K562 (cell line): ENCODE measurements around the gene NRSN2. TPM values are rescaled to one million over a fixed set of nuclear protein-coding genes. Genes with fewer than 3 reads are reported as not detected.

Experiments used
- ATAC-seq: fragments of 200-7000 bp; cut with Tn5 transposase; 3 replicates; pipeline ENCODE4 v1.9.1; 2020; ENCODE audit warnings: moderate library complexity
- BruUV-seq: library from RNA; stranded (reverse); fragments of 400-500 nt; replicated peaks from 2 replicates; lab custom pipeline; 2021; lab: Mats Ljungman, UMichigan
- CTCF ChIA-PET: fragments of 300-600 bp; formaldehyde crosslinking; extraction: SDS; loops from one replicate; lab custom pipeline; 2021; ENCODE audit warnings: low intra/inter-chr PET ratio; lab: Yijun Ruan, JAX
- POLR2A ChIA-PET: fragments of 300-600, 350-650 bp; sonication (Branson Sonifier 250); formaldehyde crosslinking; extraction: SDS; loops from one replicate; lab custom pipeline; 2021; ENCODE audit warnings: antibody characterized with exemption, inconsistent platforms; lab: Yijun Ruan, JAX
- DNase-seq, 4 experiments: peaks; one replicate each; pipeline versions ENCODE4 v3.0.0 to v3.0.0-alpha.2; 2011 to 2018; ENCODE audit warnings: low spot score in 3 of 4, mixed read lengths in 3 of 4; ENCODE audit errors: extremely low read depth in 1 of 4
- FAIRE-seq: peaks from 2 replicates; lab custom pipeline; 2011; peaks lifted over from hg19 to GRCh38; lab: Jason Lieb, UNC
- H2AFZ ChIP-seq: 2 replicates; pipeline ENCODE4 v1.6.0; 2011; ENCODE audit warnings: low read depth, low read length, control low read depth, inconsistent platforms
- H3K27ac ChIP-seq: fragments of 200-600 bp; 3 replicates; pipeline ENCODE4 v1.8.0; 2011; ENCODE audit warnings: low read depth, mild to moderate bottlenecking, control low read depth, inconsistent platforms, low read length, moderate library complexity, mixed read lengths; ENCODE audit errors: extremely low read depth
- H3K27me3 ChIP-seq, 2 experiments: fragments of 300-600 bp in 1 of 2; 2 replicates in 1 of 2; 3 replicates in 1 of 2; pipeline versions ENCODE4 v1.6.0 to v1.8.0; 2011; ENCODE audit warnings: inconsistent platforms in 2 of 2, low read length in 2 of 2, mild to moderate bottlenecking in 1 of 2, mixed read lengths in 1 of 2, moderate library complexity in 1 of 2; ENCODE audit not compliant: control insufficient read depth in 2 of 2, insufficient read depth in 2 of 2
- H3K36me3 ChIP-seq: fragments of 300-600 bp; 3 replicates; pipeline ENCODE4 v1.8.0; 2011; ENCODE audit warnings: mild to moderate bottlenecking, low read length, inconsistent platforms; ENCODE audit not compliant: control insufficient read depth, insufficient read depth
- H3K4me1 ChIP-seq, 2 experiments: fragments of 200-600 bp in 1 of 2; replicated peaks in 1 of 2; 2 replicates in 1 of 2; 3 replicates in 1 of 2; pipeline versions ENCODE4 v1.5.1 to v1.8.0; 2011; ENCODE audit warnings: inconsistent platforms in 2 of 2, low read length in 2 of 2, mild to moderate bottlenecking in 1 of 2, mixed read lengths in 1 of 2, moderate library complexity in 1 of 2; ENCODE audit not compliant: control insufficient read depth in 2 of 2, insufficient read depth in 2 of 2
- H3K4me2 ChIP-seq: 2 replicates; pipeline ENCODE4 v1.6.1; 2011; ENCODE audit warnings: low read length, control low read depth, inconsistent platforms, mixed read lengths; ENCODE audit not compliant: insufficient read depth
- H3K4me3 ChIP-seq: fragments of 200-600 bp; sonication (generic), shearing (Covaris generic); 2 replicates; pipeline ENCODE4 v1.5.1; 2016; ENCODE audit warnings: control low read depth, inconsistent platforms
- H3K79me2 ChIP-seq: fragments of 200-600 bp; 3 replicates; pipeline ENCODE4 v1.8.0; 2011; ENCODE audit warnings: low read length, inconsistent platforms; ENCODE audit not compliant: control insufficient read depth, insufficient read depth
- H3K9ac ChIP-seq, 2 experiments: 2 replicates each; pipeline versions ENCODE4 v1.6.0 to v1.6.1; 2011; ENCODE audit warnings: low read depth in 2 of 2, low read length in 2 of 2, control low read depth in 1 of 2, inconsistent platforms in 1 of 2, mild to moderate bottlenecking in 1 of 2, mixed read lengths in 1 of 2; ENCODE audit not compliant: insufficient read depth in 1 of 2
- H3K9me1 ChIP-seq: one replicate; pipeline ENCODE4 v1.6.0; 2011; ENCODE audit warnings: inconsistent platforms, mild to moderate bottlenecking, low read length, moderate library complexity; ENCODE audit not compliant: control insufficient read depth, insufficient read depth
- H3K9me3 ChIP-seq: replicated peaks from 2 replicates; pipeline ENCODE4 v1.5.1; 2011; ENCODE audit warnings: low read depth, low read length, inconsistent platforms; ENCODE audit not compliant: control insufficient read depth, insufficient read depth
- H4K20me1 ChIP-seq: replicated peaks from 2 replicates; pipeline ENCODE4 v1.6.1; 2011; ENCODE audit warnings: low read length, inconsistent platforms, mixed read lengths; ENCODE audit not compliant: control insufficient read depth, insufficient read depth
- FOXK1 ChIP-seq: sonication (generic); formaldehyde crosslinking; IDR thresholded peaks from 2 replicates; pipeline ENCODE4 v1.8.0; 2022; ENCODE audit warnings: missing genetic modification reagents, mild to moderate bottlenecking, borderline replicate concordance
- WGBS: fragments of 100-300 bp; shearing (Covaris generic); methylation state at CpG from one replicate; pipeline ENCODE4 v1.1.6; 2016; ENCODE audit warnings: low coverage, mixed read lengths; ENCODE audit not compliant: insufficient coverage; ENCODE audit errors: missing lambda C conversion rate; 5-methylcytosine and 5-hydroxymethylcytosine counted together
- in situ Hi-C: fragments of 300-500 bp; cut with MboI; formaldehyde crosslinking; loops from 4 replicates; pipeline ENCODE4 v1.15.0; 2018; ENCODE audit warnings: inconsistent platforms, mixed read lengths
- intact Hi-C: fragments of 100-400 bp; cut with micrococcal nuclease; formaldehyde crosslinking; loops from 2 replicates; pipeline ENCODE4 v1.14.2; 2022
- polyA plus RNA-seq, 8 experiments: library from polyadenylated mRNA; depleted of rRNA in 4 of 8; stranded (reverse) in 5 of 8; unstranded in 3 of 8; fragments of >200 nt; fragmentation: Nextera tagmentation in 2 of 8; fragmentation: Illumina TruSeq in 1 of 8; extraction: Ambion mirVana in 2 of 8; extraction: Trizol in 1 of 8; gene quantifications; 2 replicates each; pipeline versions ENCODE4 v1.2.1 to v1.2.3, GENCODE V29; 2011 to 2014; ENCODE audit warnings: inconsistent platforms in 1 of 8, missing spikeins in 1 of 8
- total RNA-seq, 7 experiments: library from RNA; depleted of rRNA in 6 of 7; stranded (reverse); fragments of >200 nt in 6 of 7; fragmentation: Illumina TruSeq in 2 of 7; extraction: Trizol in 2 of 7; gene quantifications; 2 replicates each; pipeline versions ENCODE4 v1.2.1 to v1.2.3, GENCODE V29; 2011 to 2021; ENCODE audit warnings: low replicate concordance in 1 of 7
- TF ChIP-seq, protein P1 (sequence below): sonication (generic); formaldehyde crosslinking; IDR thresholded peaks from 2 replicates; pipeline ENCODE4 v1.5.0; 2020; ENCODE audit warnings: missing genetic modification reagents
- TF ChIP-seq, protein P2 (sequence below): fragments of 200-600 bp; sonication (generic); IDR thresholded peaks from one replicate; pipeline ENCODE4 v1.6.1; 2012; ENCODE audit warnings: mild to moderate bottlenecking, low read depth, low read length, inconsistent platforms
- TF ChIP-seq, protein P3 (sequence below), 2 experiments: fragments of 450-650 bp in 1 of 2; IDR thresholded peaks; 2 replicates each; pipeline ENCODE4 v1.6.1; 2011 to 2017; ENCODE audit warnings: low read depth in 2 of 2, antibody characterized with exemption in 1 of 2, borderline replicate concordance in 1 of 2, low read length in 1 of 2, mild to moderate bottlenecking in 1 of 2, mixed read lengths in 1 of 2; ENCODE audit not compliant: control insufficient read depth in 1 of 2

NRSN2 gene
- total and polyA plus RNA-seq, 9 of the 15 experiments (the other 6 are each of a cell fraction or from before 2014, with no cell fraction given), result 7.5 to 29.7 (median 11.1) TPM

- TF ChIP-seq, protein P1, sequence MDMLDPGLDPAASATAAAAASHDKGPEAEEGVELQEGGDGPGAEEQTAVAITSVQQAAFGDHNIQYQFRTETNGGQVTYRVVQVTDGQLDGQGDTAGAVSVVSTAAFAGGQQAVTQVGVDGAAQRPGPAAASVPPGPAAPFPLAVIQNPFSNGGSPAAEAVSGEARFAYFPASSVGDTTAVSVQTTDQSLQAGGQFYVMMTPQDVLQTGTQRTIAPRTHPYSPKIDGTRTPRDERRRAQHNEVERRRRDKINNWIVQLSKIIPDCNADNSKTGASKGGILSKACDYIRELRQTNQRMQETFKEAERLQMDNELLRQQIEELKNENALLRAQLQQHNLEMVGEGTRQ (CRISPR knock-in tag), result no peak
Observed at GRCh38 chr20:312866-313265, 34.0 kb upstream of the NRSN2 start (continued).

GRCh38 chr20:313402-313801 is 33.5 kb upstream of the NRSN2 start:
- FAIRE-seq, result no peak
- ATAC-seq, result no peak
- TF ChIP-seq, protein P2, sequence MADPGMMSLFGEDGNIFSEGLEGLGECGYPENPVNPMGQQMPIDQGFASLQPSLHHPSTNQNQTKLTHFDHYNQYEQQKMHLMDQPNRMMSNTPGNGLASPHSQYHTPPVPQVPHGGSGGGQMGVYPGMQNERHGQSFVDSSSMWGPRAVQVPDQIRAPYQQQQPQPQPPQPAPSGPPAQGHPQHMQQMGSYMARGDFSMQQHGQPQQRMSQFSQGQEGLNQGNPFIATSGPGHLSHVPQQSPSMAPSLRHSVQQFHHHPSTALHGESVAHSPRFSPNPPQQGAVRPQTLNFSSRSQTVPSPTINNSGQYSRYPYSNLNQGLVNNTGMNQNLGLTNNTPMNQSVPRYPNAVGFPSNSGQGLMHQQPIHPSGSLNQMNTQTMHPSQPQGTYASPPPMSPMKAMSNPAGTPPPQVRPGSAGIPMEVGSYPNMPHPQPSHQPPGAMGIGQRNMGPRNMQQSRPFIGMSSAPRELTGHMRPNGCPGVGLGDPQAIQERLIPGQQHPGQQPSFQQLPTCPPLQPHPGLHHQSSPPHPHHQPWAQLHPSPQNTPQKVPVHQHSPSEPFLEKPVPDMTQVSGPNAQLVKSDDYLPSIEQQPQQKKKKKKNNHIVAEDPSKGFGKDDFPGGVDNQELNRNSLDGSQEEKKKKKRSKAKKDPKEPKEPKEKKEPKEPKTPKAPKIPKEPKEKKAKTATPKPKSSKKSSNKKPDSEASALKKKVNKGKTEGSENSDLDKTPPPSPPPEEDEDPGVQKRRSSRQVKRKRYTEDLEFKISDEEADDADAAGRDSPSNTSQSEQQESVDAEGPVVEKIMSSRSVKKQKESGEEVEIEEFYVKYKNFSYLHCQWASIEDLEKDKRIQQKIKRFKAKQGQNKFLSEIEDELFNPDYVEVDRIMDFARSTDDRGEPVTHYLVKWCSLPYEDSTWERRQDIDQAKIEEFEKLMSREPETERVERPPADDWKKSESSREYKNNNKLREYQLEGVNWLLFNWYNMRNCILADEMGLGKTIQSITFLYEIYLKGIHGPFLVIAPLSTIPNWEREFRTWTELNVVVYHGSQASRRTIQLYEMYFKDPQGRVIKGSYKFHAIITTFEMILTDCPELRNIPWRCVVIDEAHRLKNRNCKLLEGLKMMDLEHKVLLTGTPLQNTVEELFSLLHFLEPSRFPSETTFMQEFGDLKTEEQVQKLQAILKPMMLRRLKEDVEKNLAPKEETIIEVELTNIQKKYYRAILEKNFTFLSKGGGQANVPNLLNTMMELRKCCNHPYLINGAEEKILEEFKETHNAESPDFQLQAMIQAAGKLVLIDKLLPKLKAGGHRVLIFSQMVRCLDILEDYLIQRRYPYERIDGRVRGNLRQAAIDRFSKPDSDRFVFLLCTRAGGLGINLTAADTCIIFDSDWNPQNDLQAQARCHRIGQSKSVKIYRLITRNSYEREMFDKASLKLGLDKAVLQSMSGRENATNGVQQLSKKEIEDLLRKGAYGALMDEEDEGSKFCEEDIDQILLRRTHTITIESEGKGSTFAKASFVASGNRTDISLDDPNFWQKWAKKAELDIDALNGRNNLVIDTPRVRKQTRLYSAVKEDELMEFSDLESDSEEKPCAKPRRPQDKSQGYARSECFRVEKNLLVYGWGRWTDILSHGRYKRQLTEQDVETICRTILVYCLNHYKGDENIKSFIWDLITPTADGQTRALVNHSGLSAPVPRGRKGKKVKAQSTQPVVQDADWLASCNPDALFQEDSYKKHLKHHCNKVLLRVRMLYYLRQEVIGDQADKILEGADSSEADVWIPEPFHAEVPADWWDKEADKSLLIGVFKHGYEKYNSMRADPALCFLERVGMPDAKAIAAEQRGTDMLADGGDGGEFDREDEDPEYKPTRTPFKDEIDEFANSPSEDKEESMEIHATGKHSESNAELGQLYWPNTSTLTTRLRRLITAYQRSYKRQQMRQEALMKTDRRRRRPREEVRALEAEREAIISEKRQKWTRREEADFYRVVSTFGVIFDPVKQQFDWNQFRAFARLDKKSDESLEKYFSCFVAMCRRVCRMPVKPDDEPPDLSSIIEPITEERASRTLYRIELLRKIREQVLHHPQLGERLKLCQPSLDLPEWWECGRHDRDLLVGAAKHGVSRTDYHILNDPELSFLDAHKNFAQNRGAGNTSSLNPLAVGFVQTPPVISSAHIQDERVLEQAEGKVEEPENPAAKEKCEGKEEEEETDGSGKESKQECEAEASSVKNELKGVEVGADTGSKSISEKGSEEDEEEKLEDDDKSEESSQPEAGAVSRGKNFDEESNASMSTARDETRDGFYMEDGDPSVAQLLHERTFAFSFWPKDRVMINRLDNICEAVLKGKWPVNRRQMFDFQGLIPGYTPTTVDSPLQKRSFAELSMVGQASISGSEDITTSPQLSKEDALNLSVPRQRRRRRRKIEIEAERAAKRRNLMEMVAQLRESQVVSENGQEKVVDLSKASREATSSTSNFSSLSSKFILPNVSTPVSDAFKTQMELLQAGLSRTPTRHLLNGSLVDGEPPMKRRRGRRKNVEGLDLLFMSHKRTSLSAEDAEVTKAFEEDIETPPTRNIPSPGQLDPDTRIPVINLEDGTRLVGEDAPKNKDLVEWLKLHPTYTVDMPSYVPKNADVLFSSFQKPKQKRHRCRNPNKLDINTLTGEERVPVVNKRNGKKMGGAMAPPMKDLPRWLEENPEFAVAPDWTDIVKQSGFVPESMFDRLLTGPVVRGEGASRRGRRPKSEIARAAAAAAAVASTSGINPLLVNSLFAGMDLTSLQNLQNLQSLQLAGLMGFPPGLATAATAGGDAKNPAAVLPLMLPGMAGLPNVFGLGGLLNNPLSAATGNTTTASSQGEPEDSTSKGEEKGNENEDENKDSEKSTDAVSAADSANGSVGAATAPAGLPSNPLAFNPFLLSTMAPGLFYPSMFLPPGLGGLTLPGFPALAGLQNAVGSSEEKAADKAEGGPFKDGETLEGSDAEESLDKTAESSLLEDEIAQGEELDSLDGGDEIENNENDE, result no peak
- TF ChIP-seq, protein P3, sequence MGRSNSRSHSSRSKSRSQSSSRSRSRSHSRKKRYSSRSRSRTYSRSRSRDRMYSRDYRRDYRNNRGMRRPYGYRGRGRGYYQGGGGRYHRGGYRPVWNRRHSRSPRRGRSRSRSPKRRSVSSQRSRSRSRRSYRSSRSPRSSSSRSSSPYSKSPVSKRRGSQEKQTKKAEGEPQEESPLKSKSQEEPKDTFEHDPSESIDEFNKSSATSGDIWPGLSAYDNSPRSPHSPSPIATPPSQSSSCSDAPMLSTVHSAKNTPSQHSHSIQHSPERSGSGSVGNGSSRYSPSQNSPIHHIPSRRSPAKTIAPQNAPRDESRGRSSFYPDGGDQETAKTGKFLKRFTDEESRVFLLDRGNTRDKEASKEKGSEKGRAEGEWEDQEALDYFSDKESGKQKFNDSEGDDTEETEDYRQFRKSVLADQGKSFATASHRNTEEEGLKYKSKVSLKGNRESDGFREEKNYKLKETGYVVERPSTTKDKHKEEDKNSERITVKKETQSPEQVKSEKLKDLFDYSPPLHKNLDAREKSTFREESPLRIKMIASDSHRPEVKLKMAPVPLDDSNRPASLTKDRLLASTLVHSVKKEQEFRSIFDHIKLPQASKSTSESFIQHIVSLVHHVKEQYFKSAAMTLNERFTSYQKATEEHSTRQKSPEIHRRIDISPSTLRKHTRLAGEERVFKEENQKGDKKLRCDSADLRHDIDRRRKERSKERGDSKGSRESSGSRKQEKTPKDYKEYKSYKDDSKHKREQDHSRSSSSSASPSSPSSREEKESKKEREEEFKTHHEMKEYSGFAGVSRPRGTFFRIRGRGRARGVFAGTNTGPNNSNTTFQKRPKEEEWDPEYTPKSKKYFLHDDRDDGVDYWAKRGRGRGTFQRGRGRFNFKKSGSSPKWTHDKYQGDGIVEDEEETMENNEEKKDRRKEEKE (IDR thresholded peaks at IDR 0.05; ENCODE audit: borderline replicate concordance in 1 of 2, control insufficient read depth in 1 of 2, low read depth in 2 of 2, low read length in 1 of 2), result no peak
- no peak for TF ChIP-seq FOXK1 (CRISPR knock-in tag)

More at GRCh38 chr20:313402-313801, 33.5 kb upstream of the NRSN2 start:
- H3K4me1 ChIP-seq, result peaks cover 0 to 4% of the 10 kb centered on the region in 2 experiments; a peak in 2 of 5 replicates
- ChIA-PET CTCF (no interaction called here), POLR2A (interaction anchor here (2.4 kb wide), 1 partner anchor 14 kb away, joined by 9 read pairs; no protein-coding TSS in a partner anchor)
- H4K20me1 ChIP-seq, result no peaks in the 10 kb centered on the region
- no peak overlapping the region for H3K27ac ChIP-seq
- H3K4me3 ChIP-seq, result no peak overlapping the region
- H3K79me2 ChIP-seq, result no peaks in the 10 kb centered on the region
- H3K36me3 ChIP-seq, result no peaks in the 10 kb centered on the region
- intact Hi-C loops, result no loop called here
- DNase-seq, result no peak
- 48% methylated on average over 3 of the region's 5 CpGs for WGBS
- in situ Hi-C loops, result no loop called here
- BruUV-seq, result no TSS peak
- no peaks in the 10 kb centered on the region for H3K9me3 ChIP-seq
- H2AFZ ChIP-seq, result no peak overlapping the region
- no peak overlapping the region for H3K9ac ChIP-seq
- H3K27me3 ChIP-seq, result no peaks in the 10 kb centered on the region
- H3K9me1 ChIP-seq, result no peaks in the 10 kb centered on the region
- H3K4me2 ChIP-seq, result no peak overlapping the region
